Activated T-cell treated with anti-CD3 and anti-CD28 coated beads, Interleukin-2, amount 50 U/mL, for 72 hours (primary cell): ENCODE data around the gene DOK7. TPM values are rescaled to one million over a fixed set of nuclear protein-coding genes. Genes with fewer than 3 reads are reported as not detected.

Source experiments
- ATAC-seq, 2 donors: fragments of 150-1000 bp; cut with Tn5 transposase; replicated peaks in 1 of 2; 2 replicates each; pipeline ENCODE4 v1.10.0; 2021; ENCODE audit warnings: moderate library complexity in 2 of 2, mild to moderate bottlenecking in 1 of 2
- DNase-seq, 2 donors: peaks; one replicate each; pipeline ENCODE4 v3.0.0; 2021 to 2022; ENCODE audit warnings: mixed read lengths in 1 of 2
- H3K27ac Mint-ChIP-seq: one replicate; pipeline ENCODE4 v1.8.0; 2022; ENCODE audit warnings: mild to moderate bottlenecking, moderate library complexity, mixed read lengths
- H3K27me3 Mint-ChIP-seq: one replicate; pipeline ENCODE4 v1.8.0; 2022; ENCODE audit warnings: low read depth, mixed read lengths
- H3K36me3 Mint-ChIP-seq, 2 donors: one replicate each; pipeline ENCODE4 v1.8.0; 2022; ENCODE audit warnings: mixed read lengths in 2 of 2, mild to moderate bottlenecking in 1 of 2; ENCODE audit not compliant: insufficient read depth in 2 of 2
- H3K4me1 Mint-ChIP-seq: one replicate; pipeline ENCODE4 v1.8.0; 2022; ENCODE audit warnings: low read depth, mixed read lengths
- H3K4me3 Mint-ChIP-seq, 2 donors: one replicate each; pipeline ENCODE4 v1.8.0; 2022; ENCODE audit warnings: mild to moderate bottlenecking in 2 of 2, mixed read lengths in 2 of 2, moderate library complexity in 2 of 2
- H3K9me3 Mint-ChIP-seq, 2 donors: one replicate each; pipeline ENCODE4 v1.8.0; 2022; ENCODE audit warnings: mixed read lengths in 2 of 2
- total RNA-seq, 2 donors: library from RNA; stranded (reverse); gene quantifications; one replicate each; pipeline ENCODE4 v1.2.3, GENCODE V29; 2022

Gene DOK7
- total RNA-seq, 2 donors from 2014 or later = not detected

- DNase-seq (no peak), ATAC-seq (peak in 1 of 2 donors; percentile 28)
- Mint-ChIP-seq H3K27ac (no peak overlapping the region), H3K4me1 (no peaks in the 10 kb centered on the region), H3K4me3 (no peak overlapping the region), H3K27me3 (no peaks in the 10 kb centered on the region), H3K36me3 (peaks cover 2 to 12% of the 10 kb centered on the region in 2 donors), H3K9me3 (no peaks in the 10 kb centered on the region)
Observed at GRCh38 chr4:3514221-3514780, 51.2 kb downstream of the DOK7 start.

GRCh38 chr4:3514806-3515501 is 51.8 kb downstream of the DOK7 start:
- ATAC-seq (no peak), DNase-seq (no peak)
- H3K4me1 Mint-ChIP-seq = no peaks in the 10 kb centered on the region
- H3K27me3 Mint-ChIP-seq = no peaks in the 10 kb centered on the region
- no peaks in the 10 kb centered on the region for H3K9me3 Mint-ChIP-seq
- H3K4me3 Mint-ChIP-seq = no peak overlapping the region
- H3K36me3 Mint-ChIP-seq = peaks cover 2 to 12% of the 10 kb centered on the region in 2 donors
- H3K27ac Mint-ChIP-seq = no peak overlapping the region

- DNase-seq (no peak), ATAC-seq (no peak)
- no peaks in the 10 kb centered on the region for H3K4me1 Mint-ChIP-seq
- peaks cover 2 to 12% of the 10 kb centered on the region in 2 donors for H3K36me3 Mint-ChIP-seq
- no peak overlapping the region for H3K4me3 Mint-ChIP-seq
- no peak overlapping the region for H3K27ac Mint-ChIP-seq
- no peaks in the 10 kb centered on the region for H3K9me3 Mint-ChIP-seq
- no peaks in the 10 kb centered on the region for H3K27me3 Mint-ChIP-seq
Observed at GRCh38 chr4:3515646-3516045, 52.5 kb downstream of the DOK7 start.

DNA sequence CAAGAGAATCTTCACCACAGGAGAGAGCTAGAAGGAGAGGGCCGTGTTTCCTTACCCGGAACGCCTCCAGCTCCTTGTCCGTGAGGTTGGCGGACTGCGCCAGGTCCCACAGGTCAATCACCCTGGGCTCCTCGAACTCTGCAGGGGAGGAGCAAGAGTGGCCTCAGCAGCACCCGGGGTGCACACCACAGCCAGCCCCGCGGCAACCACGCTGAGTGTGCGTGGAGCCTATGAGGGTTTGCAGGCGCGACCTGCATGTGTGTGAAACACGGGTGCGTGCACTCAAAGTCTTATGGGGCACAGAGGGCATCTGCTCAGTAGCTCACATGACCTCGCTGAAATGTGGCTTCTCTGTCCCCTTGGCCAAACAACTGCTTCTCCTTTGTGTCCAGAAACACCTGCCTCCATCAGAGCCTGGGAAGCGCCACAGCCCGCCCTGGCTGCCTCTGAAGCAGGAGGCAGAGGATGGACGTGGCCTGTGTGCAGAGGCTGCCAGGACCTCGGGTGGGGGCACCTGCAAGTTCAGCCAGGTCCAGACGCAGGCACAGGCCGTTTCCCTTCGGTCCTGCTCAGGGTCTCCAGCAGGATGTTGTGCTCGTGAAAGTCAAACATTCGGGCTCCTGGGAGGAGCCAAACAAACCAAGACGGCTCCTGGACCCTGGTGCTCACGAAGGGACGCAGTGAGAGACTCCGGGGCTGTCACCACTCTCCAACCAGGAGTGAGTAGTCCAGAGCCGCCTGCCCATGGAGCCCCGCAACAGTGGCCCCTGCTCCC is 53.1 kb downstream of the DOK7 start:
- H3K36me3 Mint-ChIP-seq = peaks cover 2 to 12% of the 10 kb centered on the region in 2 donors

DNA sequence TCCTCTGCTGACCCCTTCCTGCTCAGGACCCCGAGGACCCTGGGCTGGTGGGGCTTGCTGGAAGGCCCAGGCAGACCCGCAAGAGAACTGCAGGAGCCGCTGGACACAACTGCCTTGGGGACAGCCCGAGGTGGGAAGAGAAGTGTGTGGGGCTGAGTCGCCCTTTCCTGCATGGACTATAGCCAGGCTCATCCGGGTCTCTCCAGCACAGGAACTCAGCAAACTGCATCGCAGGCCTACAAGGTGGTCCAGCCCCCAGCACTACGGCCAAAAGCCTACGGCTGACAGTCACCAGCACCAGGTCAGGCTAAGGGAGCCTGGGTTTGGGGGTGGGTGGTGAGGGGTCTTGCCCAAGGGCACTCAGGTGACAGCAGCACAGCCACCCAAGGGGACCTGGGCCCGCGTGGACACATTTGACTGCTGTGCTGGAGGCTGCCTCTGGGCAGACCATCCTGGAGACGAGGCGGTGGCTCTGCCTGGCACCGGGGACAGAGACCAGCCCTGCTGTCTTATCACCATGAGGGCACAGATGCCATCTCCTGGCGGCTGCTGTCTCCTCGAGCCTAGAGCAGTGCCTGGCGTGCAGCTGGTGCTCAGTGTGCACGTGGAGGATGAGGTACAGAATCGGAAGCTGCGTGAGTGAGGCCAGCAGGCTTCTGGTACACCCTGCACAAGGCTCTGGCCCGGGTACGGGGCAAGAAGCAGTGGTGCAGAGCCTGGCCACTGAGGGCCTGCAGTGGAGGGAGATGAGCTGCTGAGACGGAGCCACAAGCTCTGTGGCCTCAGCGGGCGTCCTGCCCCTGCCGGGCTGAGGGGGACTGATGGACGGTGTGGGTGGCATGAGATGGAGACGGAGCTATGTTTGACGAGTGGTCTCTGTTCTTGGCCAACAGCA is 54.0 kb downstream of the DOK7 start:
- H3K27ac Mint-ChIP-seq = no peak overlapping the region
- H3K36me3 Mint-ChIP-seq = peaks cover 2 to 12% of the 10 kb centered on the region in 2 donors
- H3K4me3 Mint-ChIP-seq = no peak overlapping the region
- DNase-seq = peak in 1 of 2 donors; percentile 2
- H3K4me1 Mint-ChIP-seq = no peaks in the 10 kb centered on the region
- no peaks in the 10 kb centered on the region for H3K27me3 Mint-ChIP-seq
- ATAC-seq = no peak
- no peaks in the 10 kb centered on the region for H3K9me3 Mint-ChIP-seq

More for the DNA sequence above, 53.1 kb downstream of the DOK7 start:
- H3K27ac Mint-ChIP-seq = no peak overlapping the region
- no peaks in the 10 kb centered on the region for H3K27me3 Mint-ChIP-seq
- DNase-seq (no peak), ATAC-seq (no peak)
- H3K4me3 Mint-ChIP-seq = no peak overlapping the region
- H3K4me1 Mint-ChIP-seq = no peaks in the 10 kb centered on the region
- H3K9me3 Mint-ChIP-seq = no peaks in the 10 kb centered on the region

GRCh38 chr4:3517731-3518510 is 54.8 kb downstream of the DOK7 start:
- ATAC-seq (no peak), DNase-seq (peak in 1 of 2 donors; percentile 0)
- Mint-ChIP-seq H3K9me3 (no peaks in the 10 kb centered on the region), H3K27ac (no peak overlapping the region), H3K27me3 (no peaks in the 10 kb centered on the region), H3K4me3 (no peak overlapping the region), H3K36me3 (peaks cover 0 to 7% of the 10 kb centered on the region in 2 donors), H3K4me1 (no peaks in the 10 kb centered on the region)

DNA sequence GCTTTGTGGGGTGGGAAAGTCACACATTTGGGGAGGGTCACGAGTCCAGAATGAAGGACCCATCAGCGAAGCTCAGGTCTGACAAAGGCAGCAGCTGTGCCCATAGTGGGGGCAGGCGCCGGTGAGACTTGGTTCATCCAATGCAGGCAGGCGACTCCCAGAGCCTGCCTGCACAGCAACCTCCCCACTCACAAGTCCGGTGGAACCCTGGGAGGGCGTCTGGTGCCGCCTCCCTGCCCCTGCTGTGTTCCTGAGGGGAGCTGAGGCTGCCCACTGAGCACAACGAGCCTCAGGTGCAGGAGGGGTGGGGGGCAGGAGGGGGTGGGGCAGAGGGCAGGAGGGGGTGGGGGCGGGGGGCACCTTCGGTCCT is 55.4 kb downstream of the DOK7 start:
- no peak overlapping the region for H3K4me3 Mint-ChIP-seq
- no peak for ATAC-seq
- H3K4me1 Mint-ChIP-seq = no peaks in the 10 kb centered on the region
- H3K27me3 Mint-ChIP-seq = no peaks in the 10 kb centered on the region
- DNase-seq = no peak
- peaks cover 0 to 5% of the 10 kb centered on the region in 2 donors for H3K36me3 Mint-ChIP-seq
- no peaks in the 10 kb centered on the region for H3K9me3 Mint-ChIP-seq
- no peak overlapping the region for H3K27ac Mint-ChIP-seq

DNA sequence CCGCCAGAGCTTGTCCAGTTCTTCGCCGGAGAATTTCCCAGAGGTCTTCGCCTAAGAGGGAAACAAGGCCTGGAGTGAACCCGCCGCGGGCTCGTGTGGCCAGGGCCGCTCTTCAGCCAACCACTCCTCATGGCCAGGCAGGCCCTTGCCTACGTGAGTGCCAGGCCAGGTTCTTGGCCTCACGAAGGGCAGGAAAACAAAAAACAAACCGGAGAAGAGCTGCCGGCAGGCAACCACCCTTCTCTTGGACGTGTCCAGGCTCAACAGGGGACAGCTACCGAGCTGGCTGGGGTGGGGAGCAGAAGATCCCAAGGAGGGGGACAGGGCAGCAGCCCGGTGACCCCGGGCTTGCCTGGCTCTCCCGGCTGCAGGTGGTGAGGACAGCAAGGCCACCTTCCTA is 55.8 kb downstream of the DOK7 start:
- Mint-ChIP-seq H3K4me1 (no peaks in the 10 kb centered on the region), H3K4me3 (no peak overlapping the region), H3K27ac (no peak overlapping the region), H3K9me3 (no peaks in the 10 kb centered on the region), H3K36me3 (peaks cover 0 to 4% of the 10 kb centered on the region in 2 donors), H3K27me3 (no peaks in the 10 kb centered on the region)
- ATAC-seq = no peak
- peak in 1 of 2 donors; percentile 0 for DNase-seq

DNA sequence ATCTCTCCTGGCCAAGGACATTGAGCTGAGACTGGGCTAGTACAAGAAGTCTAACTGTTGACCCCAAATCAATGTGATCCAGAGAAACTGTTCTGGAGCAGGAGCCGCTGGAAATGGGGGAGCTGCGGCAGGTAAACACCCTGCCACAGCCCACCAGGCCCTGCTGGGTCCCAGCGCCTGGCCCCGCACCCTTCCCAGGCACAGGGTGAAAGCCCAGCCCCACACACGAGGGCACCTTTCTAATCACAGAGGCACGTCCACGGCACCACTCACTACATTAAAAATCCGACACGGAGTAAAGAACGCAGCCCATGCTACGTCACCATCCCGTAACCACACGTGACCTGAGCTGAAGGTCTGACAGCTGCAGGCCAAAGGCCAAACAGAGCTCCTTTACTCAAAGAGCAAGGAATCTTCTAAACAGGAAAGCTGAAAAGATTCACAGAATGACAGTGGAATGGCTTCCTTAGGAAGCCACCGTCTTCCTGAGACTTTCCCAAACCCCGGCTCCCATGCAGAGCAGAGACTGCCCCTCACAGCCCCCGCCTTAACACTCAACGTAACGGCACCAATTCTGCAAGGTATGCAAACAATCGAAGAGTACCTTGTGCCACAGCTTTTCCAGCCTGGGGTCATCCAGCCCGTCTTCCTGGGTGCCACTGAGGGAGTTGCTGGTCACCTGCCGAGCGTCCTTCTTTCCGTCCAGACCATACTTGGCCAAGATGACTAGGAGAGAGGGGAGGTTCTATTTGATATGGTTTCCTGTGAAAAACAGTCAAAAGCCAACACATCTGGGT is 56.6 kb downstream of the DOK7 start:
- DNase-seq = no peak
- no peak overlapping the region for H3K27ac Mint-ChIP-seq
- H3K4me3 Mint-ChIP-seq = no peak overlapping the region
- no peaks in the 10 kb centered on the region for H3K4me1 Mint-ChIP-seq
- H3K27me3 Mint-ChIP-seq = no peaks in the 10 kb centered on the region
- H3K9me3 Mint-ChIP-seq = no peaks in the 10 kb centered on the region
- H3K36me3 Mint-ChIP-seq = peaks cover 0 to 2% of the 10 kb centered on the region in 2 donors
- ATAC-seq = no peak

DNA sequence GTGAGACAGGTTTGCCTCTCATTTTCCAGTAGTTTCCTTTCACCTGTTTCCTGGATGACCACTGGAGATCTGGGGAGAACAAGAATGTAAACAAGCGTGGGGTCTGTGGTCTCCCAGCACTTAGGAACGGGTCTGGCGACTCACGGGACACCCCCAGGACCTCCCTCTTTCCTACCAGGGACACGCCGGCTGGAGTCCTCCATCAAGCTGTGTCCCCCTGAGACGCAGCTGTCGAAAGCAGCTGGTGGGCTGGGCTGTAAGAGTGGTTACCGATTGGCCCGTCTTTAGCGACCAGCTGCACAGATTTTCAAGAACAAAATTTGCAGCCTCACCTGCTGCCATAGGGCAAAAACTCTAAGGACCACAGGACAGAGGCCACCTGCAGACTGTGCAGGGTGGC is 57.2 kb downstream of the DOK7 start:
- no peaks in the 10 kb centered on the region for H3K27me3 Mint-ChIP-seq

GRCh38 chr4:3520796-3521600 is 57.9 kb downstream of the DOK7 start:
- Mint-ChIP-seq H3K27me3 (no peaks in the 10 kb centered on the region), H3K9me3 (no peaks in the 10 kb centered on the region), H3K4me3 (no peak overlapping the region), H3K4me1 (no peaks in the 10 kb centered on the region), H3K27ac (no peak overlapping the region), H3K36me3 (peaks cover 0 to 2% of the 10 kb centered on the region in 2 donors)
- DNase-seq (no peak), ATAC-seq (no peak)

More for the DNA sequence above, 57.2 kb downstream of the DOK7 start:
- Mint-ChIP-seq H3K27ac (no peak overlapping the region), H3K4me1 (no peaks in the 10 kb centered on the region), H3K9me3 (no peaks in the 10 kb centered on the region), H3K4me3 (no peak overlapping the region), H3K36me3 (peaks cover 0 to 2% of the 10 kb centered on the region in 2 donors)
- ATAC-seq (no peak), DNase-seq (no peak)
